ENCODE measurements around the gene NKX2-1. TPM values are rescaled to one million over a fixed set of nuclear protein-coding genes. Genes with fewer than 3 reads are reported as not detected.

NKX2-1 gene
- polyA plus RNA-seq, 1 of the 3 experiments (the other 2 are of a cell fraction) = not detected

DNA sequence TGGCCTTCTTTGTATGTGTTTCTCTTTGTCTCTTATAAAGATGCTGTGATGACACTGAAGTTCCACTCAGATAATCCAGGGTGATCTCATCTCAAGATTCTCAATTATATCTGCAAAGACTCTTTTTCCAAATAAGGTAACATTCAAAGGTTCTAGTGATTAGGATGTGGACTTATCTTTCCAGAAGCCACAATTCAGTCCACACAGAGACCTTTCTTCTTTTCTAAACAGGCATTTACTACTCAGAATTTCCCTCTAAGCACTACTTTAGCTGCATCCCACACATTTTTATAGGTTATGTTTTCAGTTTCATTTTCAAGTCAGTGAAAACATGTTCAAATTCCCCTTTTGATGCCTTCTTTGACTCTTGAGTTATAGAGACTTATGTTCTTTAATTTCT, 9.0 kb upstream of the NKX2-1 start:
- Histone ChIP-seq H3K27ac (ENCODE audit: low read depth in 2 of 2, low read length in 1 of 2) (no peak overlapping the region), H3K9ac (no peak overlapping the region), H3K9me2 (no peaks in the 10 kb centered on the region), H3K27me3 (ENCODE audit: insufficient read depth) (peaks cover 28% of the 10 kb centered on the region), H3K4me1 (ENCODE audit: control insufficient read depth in 1 of 2, insufficient read depth in 2 of 2, low read depth in 1 of 2, low read length in 1 of 2) (no peaks in the 10 kb centered on the region), H3K79me2 (ENCODE audit: insufficient read depth) (no peaks in the 10 kb centered on the region), H3F3A (replicated peaks; ENCODE audit: insufficient read depth) (no peaks in the 10 kb centered on the region), H2AFZ (ENCODE audit: low read depth) (no peak overlapping the region), H3K36me3 (replicated peaks in 1 of 2; ENCODE audit: control insufficient read depth in 1 of 2, insufficient read depth in 2 of 2, low read length in 1 of 2) (no peaks in the 10 kb centered on the region), H4K20me1 (ENCODE audit: insufficient read depth) (no peaks in the 10 kb centered on the region), H3K4me2 (no peak overlapping the region), H3K9me3 (no peaks in the 10 kb centered on the region), H3K4me3 (ENCODE audit: low read depth in 2 of 2, low read length in 1 of 2) (no peak overlapping the region)
- no peak for TF ChIP-seq FOSL2 (IDR thresholded peaks at IDR 0.05; ENCODE audit: borderline replicate concordance, low read depth)
- TF ChIP-seq TAF1 (IDR thresholded peaks at IDR 0.05; ENCODE audit: borderline replicate concordance, low read depth, low read length) = no peak
- no peak for TF ChIP-seq NRF1 (IDR thresholded peaks at IDR 0.05; ENCODE audit: low read depth, low read length)
- TF ChIP-seq SMC3 (IDR thresholded peaks at IDR 0.05; ENCODE audit: low read depth, low read length) = no peak
- no peak for TF ChIP-seq MEF2A (IDR thresholded peaks at IDR 0.05; ENCODE audit: borderline replicate concordance, low read depth)
- TF ChIP-seq FOXM1 (IDR thresholded peaks at IDR 0.05; ENCODE audit: low read depth) = no peak
- no peak for DNase-seq
- POLR2A ChIA-PET = no interaction called here
- CTCF ChIA-PET = no interaction called here

DNA sequence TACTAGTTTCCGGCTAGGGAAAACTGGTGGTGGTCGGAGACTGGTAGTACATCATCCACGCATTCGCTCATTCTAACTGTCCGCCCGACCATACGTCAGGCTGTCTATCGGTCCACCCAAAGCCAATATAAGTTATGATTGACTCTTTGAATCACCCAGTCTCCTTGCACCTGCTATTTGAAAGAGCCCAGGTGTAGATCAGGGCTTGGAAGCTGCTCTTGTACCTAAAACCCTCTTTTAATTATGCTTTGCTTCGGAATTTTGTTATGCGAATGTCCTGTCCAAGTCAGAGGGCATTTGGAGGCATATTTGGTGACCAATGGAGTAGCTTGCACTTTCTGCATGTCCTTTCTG, 5.7 kb upstream of the NKX2-1 start:
- H4K20me1 ChIP-seq (ENCODE audit: insufficient read depth) = no peaks in the 10 kb centered on the region
- ChIA-PET CTCF (interaction anchor here (0.7 to 2.1 kb wide), 10 partner anchors 9 to 456 kb away, joined by 3 to 8 read pairs (median 4); no protein-coding TSS in a partner anchor), POLR2A (no interaction called here)
- no peak overlapping the region for H3K9ac ChIP-seq
- TF ChIP-seq RCOR1 (IDR thresholded peaks at IDR 0.05; ENCODE audit: low read length) (no peak), FOXM1 (IDR thresholded peaks at IDR 0.05; ENCODE audit: low read depth) (no peak), TEAD4 (IDR thresholded peaks at IDR 0.05; ENCODE audit: borderline replicate concordance, insufficient read depth) (no peak), CHD2 (IDR thresholded peaks at IDR 0.05; ENCODE audit: low read length, partially characterized antibody) (no peak), MXI1 (IDR thresholded peaks at IDR 0.05; ENCODE audit: low read depth, low read length) (no peak), FOXJ3 (CRISPR knock-in tag; IDR thresholded peaks at IDR 0.05) (no peak), GABPA (IDR thresholded peaks at IDR 0.05; ENCODE audit: low read depth) (no peak), FOSL2 (IDR thresholded peaks at IDR 0.05; ENCODE audit: borderline replicate concordance, low read depth) (no peak), ELF1 (IDR thresholded peaks at IDR 0.05) (no peak), TAF1 (IDR thresholded peaks at IDR 0.05; ENCODE audit: borderline replicate concordance, low read depth, low read length) (no peak), YY1 (IDR thresholded peaks at IDR 0.05; ENCODE audit: low read depth) (no peak), SMC3 (IDR thresholded peaks at IDR 0.05; ENCODE audit: low read depth, low read length) (no peak), NRF1 (IDR thresholded peaks at IDR 0.05; ENCODE audit: low read depth, low read length) (no peak), TCF12 (IDR thresholded peaks at IDR 0.05) (no peak)
- TF ChIP-seq, protein P1, sequence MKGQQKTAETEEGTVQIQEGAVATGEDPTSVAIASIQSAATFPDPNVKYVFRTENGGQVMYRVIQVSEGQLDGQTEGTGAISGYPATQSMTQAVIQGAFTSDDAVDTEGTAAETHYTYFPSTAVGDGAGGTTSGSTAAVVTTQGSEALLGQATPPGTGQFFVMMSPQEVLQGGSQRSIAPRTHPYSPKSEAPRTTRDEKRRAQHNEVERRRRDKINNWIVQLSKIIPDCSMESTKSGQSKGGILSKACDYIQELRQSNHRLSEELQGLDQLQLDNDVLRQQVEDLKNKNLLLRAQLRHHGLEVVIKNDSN (IDR thresholded peaks at IDR 0.05; ENCODE audit: borderline replicate concordance, low read depth) = no peak
- TF ChIP-seq, protein P2, sequence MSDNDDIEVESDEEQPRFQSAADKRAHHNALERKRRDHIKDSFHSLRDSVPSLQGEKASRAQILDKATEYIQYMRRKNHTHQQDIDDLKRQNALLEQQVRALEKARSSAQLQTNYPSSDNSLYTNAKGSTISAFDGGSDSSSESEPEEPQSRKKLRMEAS (IDR thresholded peaks at IDR 0.05; ENCODE audit: low read depth) = no peak
- TF ChIP-seq, protein P3, sequence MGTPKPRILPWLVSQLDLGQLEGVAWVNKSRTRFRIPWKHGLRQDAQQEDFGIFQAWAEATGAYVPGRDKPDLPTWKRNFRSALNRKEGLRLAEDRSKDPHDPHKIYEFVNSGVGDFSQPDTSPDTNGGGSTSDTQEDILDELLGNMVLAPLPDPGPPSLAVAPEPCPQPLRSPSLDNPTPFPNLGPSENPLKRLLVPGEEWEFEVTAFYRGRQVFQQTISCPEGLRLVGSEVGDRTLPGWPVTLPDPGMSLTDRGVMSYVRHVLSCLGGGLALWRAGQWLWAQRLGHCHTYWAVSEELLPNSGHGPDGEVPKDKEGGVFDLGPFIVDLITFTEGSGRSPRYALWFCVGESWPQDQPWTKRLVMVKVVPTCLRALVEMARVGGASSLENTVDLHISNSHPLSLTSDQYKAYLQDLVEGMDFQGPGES (IDR thresholded peaks at IDR 0.05; ENCODE audit: low read depth, low read length) = no peak
- TF ChIP-seq, protein P4, sequence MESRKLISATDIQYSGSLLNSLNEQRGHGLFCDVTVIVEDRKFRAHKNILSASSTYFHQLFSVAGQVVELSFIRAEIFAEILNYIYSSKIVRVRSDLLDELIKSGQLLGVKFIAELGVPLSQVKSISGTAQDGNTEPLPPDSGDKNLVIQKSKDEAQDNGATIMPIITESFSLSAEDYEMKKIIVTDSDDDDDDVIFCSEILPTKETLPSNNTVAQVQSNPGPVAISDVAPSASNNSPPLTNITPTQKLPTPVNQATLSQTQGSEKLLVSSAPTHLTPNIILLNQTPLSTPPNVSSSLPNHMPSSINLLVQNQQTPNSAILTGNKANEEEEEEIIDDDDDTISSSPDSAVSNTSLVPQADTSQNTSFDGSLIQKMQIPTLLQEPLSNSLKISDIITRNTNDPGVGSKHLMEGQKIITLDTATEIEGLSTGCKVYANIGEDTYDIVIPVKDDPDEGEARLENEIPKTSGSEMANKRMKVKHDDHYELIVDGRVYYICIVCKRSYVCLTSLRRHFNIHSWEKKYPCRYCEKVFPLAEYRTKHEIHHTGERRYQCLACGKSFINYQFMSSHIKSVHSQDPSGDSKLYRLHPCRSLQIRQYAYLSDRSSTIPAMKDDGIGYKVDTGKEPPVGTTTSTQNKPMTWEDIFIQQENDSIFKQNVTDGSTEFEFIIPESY (IDR thresholded peaks at IDR 0.05; ENCODE audit: borderline replicate concordance, low read depth) = no peak
- TF ChIP-seq, protein P5, sequence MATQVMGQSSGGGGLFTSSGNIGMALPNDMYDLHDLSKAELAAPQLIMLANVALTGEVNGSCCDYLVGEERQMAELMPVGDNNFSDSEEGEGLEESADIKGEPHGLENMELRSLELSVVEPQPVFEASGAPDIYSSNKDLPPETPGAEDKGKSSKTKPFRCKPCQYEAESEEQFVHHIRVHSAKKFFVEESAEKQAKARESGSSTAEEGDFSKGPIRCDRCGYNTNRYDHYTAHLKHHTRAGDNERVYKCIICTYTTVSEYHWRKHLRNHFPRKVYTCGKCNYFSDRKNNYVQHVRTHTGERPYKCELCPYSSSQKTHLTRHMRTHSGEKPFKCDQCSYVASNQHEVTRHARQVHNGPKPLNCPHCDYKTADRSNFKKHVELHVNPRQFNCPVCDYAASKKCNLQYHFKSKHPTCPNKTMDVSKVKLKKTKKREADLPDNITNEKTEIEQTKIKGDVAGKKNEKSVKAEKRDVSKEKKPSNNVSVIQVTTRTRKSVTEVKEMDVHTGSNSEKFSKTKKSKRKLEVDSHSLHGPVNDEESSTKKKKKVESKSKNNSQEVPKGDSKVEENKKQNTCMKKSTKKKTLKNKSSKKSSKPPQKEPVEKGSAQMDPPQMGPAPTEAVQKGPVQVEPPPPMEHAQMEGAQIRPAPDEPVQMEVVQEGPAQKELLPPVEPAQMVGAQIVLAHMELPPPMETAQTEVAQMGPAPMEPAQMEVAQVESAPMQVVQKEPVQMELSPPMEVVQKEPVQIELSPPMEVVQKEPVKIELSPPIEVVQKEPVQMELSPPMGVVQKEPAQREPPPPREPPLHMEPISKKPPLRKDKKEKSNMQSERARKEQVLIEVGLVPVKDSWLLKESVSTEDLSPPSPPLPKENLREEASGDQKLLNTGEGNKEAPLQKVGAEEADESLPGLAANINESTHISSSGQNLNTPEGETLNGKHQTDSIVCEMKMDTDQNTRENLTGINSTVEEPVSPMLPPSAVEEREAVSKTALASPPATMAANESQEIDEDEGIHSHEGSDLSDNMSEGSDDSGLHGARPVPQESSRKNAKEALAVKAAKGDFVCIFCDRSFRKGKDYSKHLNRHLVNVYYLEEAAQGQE (IDR thresholded peaks at IDR 0.05; ENCODE audit: low read depth, low read length) = no peak
- no peak overlapping the region for H3K4me2 ChIP-seq
- H3K36me3 ChIP-seq (replicated peaks in 1 of 2; ENCODE audit: control insufficient read depth in 1 of 2, insufficient read depth in 2 of 2, low read length in 1 of 2) = no peaks in the 10 kb centered on the region
- no peaks in the 10 kb centered on the region for H3K9me2 ChIP-seq
- peaks cover 61% of the 10 kb centered on the region for H3K27me3 ChIP-seq (ENCODE audit: insufficient read depth)
- peak overlapping the region in 1 of 2 experiments; percentile 41; a peak in 1 of 4 replicates for H3K4me3 ChIP-seq (ENCODE audit: low read depth in 2 of 2, low read length in 1 of 2)
- no peaks in the 10 kb centered on the region for H3K9me3 ChIP-seq
- peaks cover 0 to 3% of the 10 kb centered on the region in 2 experiments; a peak in 1 of 4 replicates for H3K4me1 ChIP-seq (ENCODE audit: control insufficient read depth in 1 of 2, insufficient read depth in 2 of 2, low read depth in 1 of 2, low read length in 1 of 2)
- H2AFZ ChIP-seq (ENCODE audit: low read depth) = no peak overlapping the region
- no peak for DNase-seq
- no peaks in the 10 kb centered on the region for H3F3A ChIP-seq (replicated peaks; ENCODE audit: insufficient read depth)
- no peaks in the 10 kb centered on the region for H3K79me2 ChIP-seq (ENCODE audit: insufficient read depth)
- WGBS (ENCODE audit: low lambda C conversion rate) = 2% methylated on average over 3 of the region's 10 CpGs
- H3K27ac ChIP-seq (ENCODE audit: low read depth in 2 of 2, low read length in 1 of 2) = no peak overlapping the region

Measured in SK-N-SH (cell line).